Natural killer cell (primary cell): ENCODE results near the gene TTLL6. TPM values are rescaled to one million over a fixed set of nuclear protein-coding genes. Genes with fewer than 3 reads are reported as not detected.

Source experiments
- ATAC-seq, 3 donors: fragments of 150-1000 bp in 2 of 3; fragments of 200-7000 bp in 1 of 3; cut with Tn5 transposase; 1 replicate in 1 of 3; 2 replicates in 2 of 3; pipeline ENCODE4 v1.10.0; 2021; ENCODE audit warnings: mild to moderate bottlenecking in 2 of 3, moderate library complexity in 2 of 3
- DNase-seq, 2 donors: peaks; one replicate each; pipeline versions ENCODE4 v3.0.0 to v3.0.0-alpha.2; 2013 to 2021; ENCODE audit warnings: mixed read lengths in 1 of 2
- H3K27ac ChIP-seq: one replicate; pipeline ENCODE4 v1.5.1; 2013; ENCODE audit warnings: mild to moderate bottlenecking, low read length
- H3K27me3 ChIP-seq: one replicate; pipeline ENCODE4 v1.6.1; 2013; ENCODE audit warnings: low read length; ENCODE audit not compliant: control insufficient read depth, insufficient read depth
- H3K36me3 ChIP-seq: one replicate; pipeline ENCODE4 v1.6.1; 2013; ENCODE audit warnings: low read length; ENCODE audit not compliant: control insufficient read depth, insufficient read depth
- H3K4me1 ChIP-seq: one replicate; pipeline ENCODE4 v1.6.1; 2013; ENCODE audit warnings: low read length; ENCODE audit not compliant: control insufficient read depth, insufficient read depth
- H3K4me3 ChIP-seq: one replicate; pipeline ENCODE4 v1.5.1; 2013; ENCODE audit warnings: low read length
- H3K9me3 ChIP-seq: one replicate; pipeline ENCODE4 v1.6.1; 2013; ENCODE audit warnings: low read length; ENCODE audit not compliant: control insufficient read depth, insufficient read depth
- H3K27ac Mint-ChIP-seq, 2 donors: one replicate each; pipeline ENCODE4 v1.8.0; 2022; ENCODE audit warnings: mild to moderate bottlenecking in 2 of 2, mixed read lengths in 2 of 2, moderate library complexity in 1 of 2
- H3K27me3 Mint-ChIP-seq, 2 donors: one replicate each; pipeline ENCODE4 v1.8.0; 2022; ENCODE audit warnings: low read depth in 2 of 2, mixed read lengths in 2 of 2
- H3K36me3 Mint-ChIP-seq: one replicate; pipeline ENCODE4 v1.8.0; 2022; ENCODE audit warnings: mixed read lengths
- H3K4me1 Mint-ChIP-seq, 2 donors: one replicate each; pipeline ENCODE4 v1.8.0; 2022; ENCODE audit warnings: mixed read lengths in 2 of 2
- H3K4me3 Mint-ChIP-seq: one replicate; pipeline ENCODE4 v1.8.0; 2022; ENCODE audit warnings: mild to moderate bottlenecking, moderate library complexity, mixed read lengths
- H3K9me3 Mint-ChIP-seq, 2 donors: one replicate each; pipeline ENCODE4 v1.8.0; 2022; ENCODE audit warnings: mixed read lengths in 2 of 2
- WGBS: methylation state at CpG from one replicate; pipeline ENCODE4 v1.1.7; 2013; ENCODE audit warnings: missing lambda C conversion rate; ENCODE audit not compliant: insufficient coverage; 5-methylcytosine and 5-hydroxymethylcytosine counted together
- intact Hi-C: fragments of 100-400 bp; cut with micrococcal nuclease; formaldehyde crosslinking; loops from one replicate; pipeline ENCODE4 v1.14.2; 2022
- total RNA-seq, 4 donors: library from RNA; stranded (reverse); fragments of 120-200 nt in 1 of 4; gene quantifications; one replicate each; pipeline versions ENCODE4 v1.2.3 to v1.2.4, GENCODE V29; 2013 to 2022
- TF ChIP-seq, protein P1 (sequence below): fragments of 200-600 bp; IDR thresholded peaks from one replicate; pipeline ENCODE4 v1.8.0; 2022; ENCODE audit warnings: antibody characterized with exemption

The TTLL6 gene
- total RNA-seq, 3 donors from 2014 or later (not counting 1 experiment from before 2014, with no cell fraction given): not detected

DNA sequence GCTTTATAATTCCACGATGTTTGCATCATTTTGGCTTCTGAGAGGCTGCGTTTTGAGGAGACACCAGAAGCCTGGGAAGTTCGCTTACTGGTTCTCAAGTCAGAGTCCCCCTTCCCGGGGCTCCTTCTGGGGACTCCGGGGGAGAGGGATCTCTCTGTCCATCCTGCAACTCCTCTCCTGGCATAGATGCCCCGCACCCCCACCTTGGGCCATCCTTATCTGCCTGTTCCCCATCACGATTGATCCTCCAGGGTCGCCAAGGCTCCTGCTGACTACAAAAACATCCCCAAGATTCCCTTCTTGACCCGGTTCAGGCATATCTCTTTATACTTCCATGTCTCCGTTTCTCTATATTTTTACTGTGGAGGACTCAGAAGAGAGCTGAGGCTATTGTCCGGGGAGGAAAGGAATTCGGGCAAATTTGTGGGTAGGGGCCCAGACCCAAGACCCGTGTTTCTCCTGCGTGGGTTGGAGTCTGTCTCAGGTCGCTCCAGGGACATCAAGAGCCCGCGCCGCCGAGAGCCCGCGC, 70.0 kb downstream of the TTLL6 start:
- DNase-seq (no peak), ATAC-seq (no peak)
- TF ChIP-seq, protein P1, sequence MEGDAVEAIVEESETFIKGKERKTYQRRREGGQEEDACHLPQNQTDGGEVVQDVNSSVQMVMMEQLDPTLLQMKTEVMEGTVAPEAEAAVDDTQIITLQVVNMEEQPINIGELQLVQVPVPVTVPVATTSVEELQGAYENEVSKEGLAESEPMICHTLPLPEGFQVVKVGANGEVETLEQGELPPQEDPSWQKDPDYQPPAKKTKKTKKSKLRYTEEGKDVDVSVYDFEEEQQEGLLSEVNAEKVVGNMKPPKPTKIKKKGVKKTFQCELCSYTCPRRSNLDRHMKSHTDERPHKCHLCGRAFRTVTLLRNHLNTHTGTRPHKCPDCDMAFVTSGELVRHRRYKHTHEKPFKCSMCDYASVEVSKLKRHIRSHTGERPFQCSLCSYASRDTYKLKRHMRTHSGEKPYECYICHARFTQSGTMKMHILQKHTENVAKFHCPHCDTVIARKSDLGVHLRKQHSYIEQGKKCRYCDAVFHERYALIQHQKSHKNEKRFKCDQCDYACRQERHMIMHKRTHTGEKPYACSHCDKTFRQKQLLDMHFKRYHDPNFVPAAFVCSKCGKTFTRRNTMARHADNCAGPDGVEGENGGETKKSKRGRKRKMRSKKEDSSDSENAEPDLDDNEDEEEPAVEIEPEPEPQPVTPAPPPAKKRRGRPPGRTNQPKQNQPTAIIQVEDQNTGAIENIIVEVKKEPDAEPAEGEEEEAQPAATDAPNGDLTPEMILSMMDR: no peak
- Histone ChIP-seq H3K9me3 (peaks cover 4% of the 10 kb centered on the region), H3K27me3 (peaks cover 88% of the 10 kb centered on the region), H3K36me3 (no peaks in the 10 kb centered on the region), H3K27ac (no peak overlapping the region), H3K4me1 (peaks cover 11% of the 10 kb centered on the region), H3K4me3 (no peak overlapping the region)
- intact Hi-C loops: no loop called here
- H3K27ac Mint-ChIP-seq: no peak overlapping the region
- peaks cover 75 to 82% of the 10 kb centered on the region in 2 donors for H3K27me3 Mint-ChIP-seq
- no peaks in the 10 kb centered on the region for H3K36me3 Mint-ChIP-seq
- H3K9me3 Mint-ChIP-seq: no peaks in the 10 kb centered on the region
- H3K4me1 Mint-ChIP-seq: peaks cover 11 to 21% of the 10 kb centered on the region in 2 donors
- H3K4me3 Mint-ChIP-seq: no peak overlapping the region
- WGBS: 9% methylated on average over 21 of the region's 21 CpGs

DNA sequence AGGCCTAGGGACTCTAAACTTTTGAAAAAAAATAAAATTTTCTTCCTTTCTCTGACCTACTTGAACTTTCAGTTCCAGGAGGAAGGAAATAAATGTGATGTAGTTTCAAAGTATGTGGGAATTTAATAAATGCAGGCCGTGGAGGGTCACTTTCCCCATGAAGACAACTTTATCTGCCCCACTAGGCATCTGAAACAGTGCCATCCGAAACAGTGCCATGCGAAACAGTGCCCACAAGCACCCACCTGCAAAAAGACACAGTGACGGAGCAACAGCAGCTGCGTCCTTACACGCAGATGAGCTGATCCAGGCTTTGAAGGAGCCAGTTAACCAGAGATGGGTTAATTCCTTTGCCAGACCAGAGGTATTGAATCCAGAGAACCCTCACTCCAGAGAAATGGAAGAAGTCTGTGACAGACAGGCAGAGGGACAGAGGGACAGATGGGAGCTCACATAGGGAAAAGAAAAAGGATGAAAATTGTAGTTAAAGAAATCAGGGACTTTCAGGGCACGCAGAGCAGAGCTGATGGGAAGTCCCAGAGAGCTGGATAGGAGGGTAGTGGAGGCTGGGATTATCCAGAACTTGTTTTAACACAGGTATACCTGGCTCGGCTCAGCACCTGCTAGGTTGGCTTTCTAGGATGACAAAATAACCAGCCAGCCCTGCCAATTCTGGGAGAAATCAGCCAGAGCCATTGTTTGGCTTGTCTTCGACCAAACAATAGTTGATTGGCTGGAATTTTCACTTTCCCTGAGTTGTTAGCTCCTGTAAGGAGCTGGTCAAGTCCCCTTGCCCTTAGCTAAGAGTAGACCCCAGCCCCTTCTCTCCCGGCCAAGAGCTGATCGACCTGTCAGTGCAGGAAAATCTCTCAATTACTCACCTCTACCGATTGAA, 71.4 kb downstream of the TTLL6 start:
- Histone ChIP-seq H3K27me3 (peaks cover 77% of the 10 kb centered on the region), H3K4me1 (peaks cover 11% of the 10 kb centered on the region), H3K4me3 (no peak overlapping the region), H3K9me3 (peaks cover 4% of the 10 kb centered on the region), H3K36me3 (no peaks in the 10 kb centered on the region), H3K27ac (no peak overlapping the region)
- WGBS: 18% methylated on average over 9 of the region's 12 CpGs
- peaks cover 69 to 82% of the 10 kb centered on the region in 2 donors for H3K27me3 Mint-ChIP-seq
- H3K36me3 Mint-ChIP-seq: no peaks in the 10 kb centered on the region
- no peak overlapping the region for H3K27ac Mint-ChIP-seq
- H3K4me3 Mint-ChIP-seq: no peak overlapping the region
- peaks cover 11 to 17% of the 10 kb centered on the region in 2 donors for H3K4me1 Mint-ChIP-seq
- DNase-seq (no peak), ATAC-seq (no peak)
- no peaks in the 10 kb centered on the region for H3K9me3 Mint-ChIP-seq
- intact Hi-C loops: no loop called here
- TF ChIP-seq, protein P1: no peak

DNA sequence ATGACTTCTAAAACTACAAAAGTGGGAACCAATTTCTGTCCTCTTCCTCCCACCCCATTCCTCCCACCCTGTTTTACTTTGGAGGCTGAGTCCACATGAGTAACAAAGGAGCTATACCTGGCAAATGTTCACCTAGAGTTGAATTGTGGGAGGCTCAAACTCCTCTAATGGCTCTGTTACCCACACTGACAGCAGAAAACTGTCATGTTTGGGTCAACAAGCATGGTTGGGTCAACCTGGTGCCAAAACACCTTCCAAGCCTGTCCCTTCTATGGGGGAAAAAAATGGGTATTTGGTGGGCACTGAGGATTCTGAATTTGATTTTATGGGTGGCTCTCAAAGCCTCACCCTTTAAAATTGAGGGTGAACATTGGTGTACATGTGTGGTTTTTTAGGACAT, 76.5 kb downstream of the TTLL6 start:
- no peak overlapping the region for H3K27ac ChIP-seq
- peaks cover 11% of the 10 kb centered on the region for H3K4me1 ChIP-seq
- intact Hi-C loops: no loop called here
- DNase-seq (no peak), ATAC-seq (no peak)
- no peak overlapping the region for H3K4me3 Mint-ChIP-seq
- H3K36me3 ChIP-seq: no peaks in the 10 kb centered on the region
- TF ChIP-seq, protein P1: no peak
- H3K27ac Mint-ChIP-seq: no peak overlapping the region
- H3K4me1 Mint-ChIP-seq: peaks cover 0 to 9% of the 10 kb centered on the region in 2 donors
- H3K9me3 Mint-ChIP-seq: no peaks in the 10 kb centered on the region
- no peaks in the 10 kb centered on the region for H3K36me3 Mint-ChIP-seq
- peaks cover 65% of the 10 kb centered on the region for H3K27me3 ChIP-seq
- no peaks in the 10 kb centered on the region for H3K9me3 ChIP-seq
- H3K4me3 ChIP-seq: no peak overlapping the region
- H3K27me3 Mint-ChIP-seq: peaks cover 82 to 83% of the 10 kb centered on the region in 2 donors
